Measurements from ENCODE around the gene ZNF592.

- TF ChIP-seq POLR2A (IDR thresholded peaks at IDR 0.05), result no peak
- TF ChIP-seq, protein P1, sequence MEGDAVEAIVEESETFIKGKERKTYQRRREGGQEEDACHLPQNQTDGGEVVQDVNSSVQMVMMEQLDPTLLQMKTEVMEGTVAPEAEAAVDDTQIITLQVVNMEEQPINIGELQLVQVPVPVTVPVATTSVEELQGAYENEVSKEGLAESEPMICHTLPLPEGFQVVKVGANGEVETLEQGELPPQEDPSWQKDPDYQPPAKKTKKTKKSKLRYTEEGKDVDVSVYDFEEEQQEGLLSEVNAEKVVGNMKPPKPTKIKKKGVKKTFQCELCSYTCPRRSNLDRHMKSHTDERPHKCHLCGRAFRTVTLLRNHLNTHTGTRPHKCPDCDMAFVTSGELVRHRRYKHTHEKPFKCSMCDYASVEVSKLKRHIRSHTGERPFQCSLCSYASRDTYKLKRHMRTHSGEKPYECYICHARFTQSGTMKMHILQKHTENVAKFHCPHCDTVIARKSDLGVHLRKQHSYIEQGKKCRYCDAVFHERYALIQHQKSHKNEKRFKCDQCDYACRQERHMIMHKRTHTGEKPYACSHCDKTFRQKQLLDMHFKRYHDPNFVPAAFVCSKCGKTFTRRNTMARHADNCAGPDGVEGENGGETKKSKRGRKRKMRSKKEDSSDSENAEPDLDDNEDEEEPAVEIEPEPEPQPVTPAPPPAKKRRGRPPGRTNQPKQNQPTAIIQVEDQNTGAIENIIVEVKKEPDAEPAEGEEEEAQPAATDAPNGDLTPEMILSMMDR (IDR thresholded peaks at IDR 0.05), result no peak
Measured at GRCh38 chr15:84839714-84840113, 91.3 kb downstream of the ZNF592 start.

Measured in sigmoid colon (tissue), 3 donors.